MM.1S (cell line): ENCODE data around the gene TSPAN10.

Source experiments
- DNase-seq: peaks from one replicate; pipeline ENCODE4 v3.0.0-alpha.2; 2015
- H2AFZ ChIP-seq: fragments of 300-600 bp; sonication (generic); 2 replicates; pipeline ENCODE4 v1.6.0; 2016; ENCODE audit warnings: antibody characterized with exemption, low read length
- H3F3A ChIP-seq: fragments of 300-600 bp; sonication (generic); 2 replicates; pipeline ENCODE4 v1.6.1; 2016; ENCODE audit warnings: mild to moderate bottlenecking, antibody characterized with exemption, low read length, moderate library complexity, mixed read lengths; ENCODE audit not compliant: insufficient read depth
- H3K27ac ChIP-seq: fragments of 300-600 bp; sonication (generic); 2 replicates; pipeline ENCODE4 v1.5.1; 2016; ENCODE audit warnings: mild to moderate bottlenecking, low read length
- H3K27me3 ChIP-seq: fragments of 300-600 bp; sonication (generic); replicated peaks from 2 replicates; pipeline ENCODE4 v1.6.0; 2016; ENCODE audit warnings: low read length; ENCODE audit not compliant: insufficient read depth
- H3K36me3 ChIP-seq: fragments of 300-600 bp; sonication (generic); replicated peaks from 2 replicates; pipeline ENCODE4 v1.6.1; 2016; ENCODE audit warnings: mild to moderate bottlenecking, low read length, mixed read lengths; ENCODE audit not compliant: insufficient read depth
- H3K4me1 ChIP-seq: fragments of 300-600 bp; sonication (generic); 2 replicates; pipeline ENCODE4 v1.6.1; 2016; ENCODE audit warnings: low read length, mixed read lengths
- H3K4me2 ChIP-seq: fragments of 300-600 bp; sonication (generic); 2 replicates; pipeline ENCODE4 v1.6.0; 2016; ENCODE audit warnings: low read depth, low read length
- H3K4me3 ChIP-seq: fragments of 300-600 bp; sonication (generic); 2 replicates; pipeline ENCODE4 v1.5.1; 2016; ENCODE audit warnings: low read length, mixed read lengths
- H3K79me2 ChIP-seq: fragments of 300-600 bp; sonication (generic); 2 replicates; pipeline ENCODE4 v1.6.1; 2016; ENCODE audit warnings: mixed run types, low read length, mixed read lengths
- H3K9ac ChIP-seq: fragments of 300-600 bp; sonication (generic); 2 replicates; pipeline ENCODE4 v1.6.1; 2016; ENCODE audit warnings: low read length, mixed read lengths
- H3K9me2 ChIP-seq: fragments of 300-600 bp; sonication (generic); replicated peaks from 2 replicates; pipeline ENCODE4 v1.6.1; 2016; ENCODE audit warnings: mild to moderate bottlenecking, low read length, mixed read lengths; ENCODE audit not compliant: insufficient read depth
- H3K9me3 ChIP-seq: fragments of 300-600 bp; sonication (generic); replicated peaks from 2 replicates; pipeline ENCODE4 v1.6.1; 2016; ENCODE audit warnings: mild to moderate bottlenecking, low read length, mixed read lengths; ENCODE audit not compliant: insufficient read depth
- H4K20me1 ChIP-seq: fragments of 300-600 bp; sonication (generic); 2 replicates; pipeline ENCODE4 v1.6.1; 2016; ENCODE audit warnings: mild to moderate bottlenecking, low read length, moderate library complexity, mixed read lengths; ENCODE audit not compliant: insufficient read depth
- EZH2 ChIP-seq: fragments of 300-600 bp; sonication (generic); optimal IDR thresholded peaks from 2 replicates; pipeline ENCODE3; 2017; ENCODE audit warnings: low read depth, mild to moderate bottlenecking, antibody characterized with exemption, low read length, mixed read lengths
- EZH2phosphoT487 ChIP-seq: fragments of 300-600 bp; sonication (generic); IDR thresholded peaks from 2 replicates; pipeline ENCODE4 v1.6.1; 2018; ENCODE audit warnings: antibody characterized with exemption, low read length
- TF ChIP-seq, protein P1 (sequence below): fragments of 300-600 bp; sonication (generic); IDR thresholded peaks from 2 replicates; pipeline ENCODE4 v1.5.1; 2016; ENCODE audit warnings: antibody characterized with exemption, low read length, mixed read lengths

Gene TSPAN10

DNA sequence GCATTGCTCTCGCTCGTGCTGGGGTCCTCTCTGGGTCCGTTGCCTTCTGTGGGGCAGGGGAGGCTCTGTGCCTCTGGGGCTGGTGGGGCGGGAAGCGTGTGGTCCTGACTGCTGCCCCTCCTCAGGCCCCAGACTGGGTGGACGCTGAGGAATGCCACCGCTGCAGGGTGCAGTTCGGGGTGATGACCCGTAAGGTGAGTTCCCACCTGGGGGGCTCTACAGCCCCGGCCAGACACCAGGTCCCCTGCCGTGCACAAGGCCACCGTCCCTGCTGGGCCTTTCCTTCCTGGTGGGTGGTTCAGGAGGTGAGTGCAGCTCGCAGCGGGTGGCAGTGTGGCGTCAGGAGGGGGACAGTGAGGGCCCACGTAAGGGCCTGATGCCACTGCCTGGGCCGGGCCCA lies 53.6 kb downstream of the TSPAN10 start:
- Histone ChIP-seq H3K4me2 (no peak overlapping the region), H2AFZ (no peak overlapping the region), H4K20me1 (no peaks in the 10 kb centered on the region), H3K4me1 (0 out of 2 replicates have a peak, but pooled peaks cover 2% of the 10 kb centered on the region), H3K9me3 (no peaks in the 10 kb centered on the region), H3K9ac (no peak overlapping the region), H3F3A (no peaks in the 10 kb centered on the region), H3K36me3 (peaks cover 11% of the 10 kb centered on the region), H3K27ac (no peak overlapping the region), H3K79me2 (peaks cover 58% of the 10 kb centered on the region), H3K27me3 (no peaks in the 10 kb centered on the region), H3K4me3 (no peak overlapping the region), H3K9me2 (no peaks in the 10 kb centered on the region)
- TF ChIP-seq EZH2 (no peak), EZH2phosphoT487 (no peak)
- TF ChIP-seq, protein P1, sequence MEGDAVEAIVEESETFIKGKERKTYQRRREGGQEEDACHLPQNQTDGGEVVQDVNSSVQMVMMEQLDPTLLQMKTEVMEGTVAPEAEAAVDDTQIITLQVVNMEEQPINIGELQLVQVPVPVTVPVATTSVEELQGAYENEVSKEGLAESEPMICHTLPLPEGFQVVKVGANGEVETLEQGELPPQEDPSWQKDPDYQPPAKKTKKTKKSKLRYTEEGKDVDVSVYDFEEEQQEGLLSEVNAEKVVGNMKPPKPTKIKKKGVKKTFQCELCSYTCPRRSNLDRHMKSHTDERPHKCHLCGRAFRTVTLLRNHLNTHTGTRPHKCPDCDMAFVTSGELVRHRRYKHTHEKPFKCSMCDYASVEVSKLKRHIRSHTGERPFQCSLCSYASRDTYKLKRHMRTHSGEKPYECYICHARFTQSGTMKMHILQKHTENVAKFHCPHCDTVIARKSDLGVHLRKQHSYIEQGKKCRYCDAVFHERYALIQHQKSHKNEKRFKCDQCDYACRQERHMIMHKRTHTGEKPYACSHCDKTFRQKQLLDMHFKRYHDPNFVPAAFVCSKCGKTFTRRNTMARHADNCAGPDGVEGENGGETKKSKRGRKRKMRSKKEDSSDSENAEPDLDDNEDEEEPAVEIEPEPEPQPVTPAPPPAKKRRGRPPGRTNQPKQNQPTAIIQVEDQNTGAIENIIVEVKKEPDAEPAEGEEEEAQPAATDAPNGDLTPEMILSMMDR: no peak
- no peak for DNase-seq

- Histone ChIP-seq H3K4me1 (no peaks in the 10 kb centered on the region), H4K20me1 (no peaks in the 10 kb centered on the region), H3K4me2 (no peak overlapping the region), H3K27me3 (no peaks in the 10 kb centered on the region), H3K27ac (no peak overlapping the region), H3K9ac (no peak overlapping the region), H3F3A (no peaks in the 10 kb centered on the region), H3K9me2 (no peaks in the 10 kb centered on the region), H3K9me3 (no peaks in the 10 kb centered on the region), H3K79me2 (peaks cover 51% of the 10 kb centered on the region), H2AFZ (no peak overlapping the region), H3K4me3 (no peak overlapping the region), H3K36me3 (peaks cover 8% of the 10 kb centered on the region)
- TF ChIP-seq, protein P1: no peak
- TF ChIP-seq EZH2phosphoT487: no peak
- no peak for TF ChIP-seq EZH2
- DNase-seq: no peak
Measured at GRCh38 chr17:81691196-81691595, 54.2 kb downstream of the TSPAN10 start.

- DNase-seq: no peak
- Histone ChIP-seq H3K79me2 (peaks cover 47% of the 10 kb centered on the region), H3K4me3 (no peak overlapping the region), H3F3A (no peaks in the 10 kb centered on the region), H2AFZ (no peak overlapping the region), H3K9me3 (no peaks in the 10 kb centered on the region), H3K27ac (no peak overlapping the region), H3K4me1 (no peaks in the 10 kb centered on the region), H3K9ac (no peak overlapping the region), H3K9me2 (no peaks in the 10 kb centered on the region), H3K36me3 (peaks cover 4% of the 10 kb centered on the region), H3K4me2 (no peak overlapping the region), H3K27me3 (no peaks in the 10 kb centered on the region), H4K20me1 (no peaks in the 10 kb centered on the region)
- TF ChIP-seq EZH2phosphoT487: no peak
- no peak for TF ChIP-seq EZH2
- TF ChIP-seq, protein P1: no peak
Measured at GRCh38 chr17:81691608-81692007, 54.6 kb downstream of the TSPAN10 start.
